Stimulated activated effector memory CD8-positive, alpha-beta T cell treated with anti-CD3 and anti-CD28 coated beads, Interleukin-12 subunit alpha, Interleukin-12 subunit beta, amount 100 ng/mL, for 72 hours (primary cell): ENCODE results near the gene PTPRR.

Experiments
- ATAC-seq: fragments of 150-1000 bp; cut with Tn5 transposase; 2 replicates; pipeline ENCODE4 v1.10.0; 2021
- DNase-seq, 2 donors: peaks; one replicate each; pipeline ENCODE4 v3.0.0; 2021 to 2022; ENCODE audit warnings: low spot score in 2 of 2
- H3K27ac Mint-ChIP-seq: one replicate; pipeline ENCODE4 v1.8.0; 2022; ENCODE audit warnings: mild to moderate bottlenecking, mixed read lengths
- H3K36me3 Mint-ChIP-seq: one replicate; pipeline ENCODE4 v1.8.0; 2022; ENCODE audit warnings: mild to moderate bottlenecking, mixed read lengths
- H3K4me1 Mint-ChIP-seq: one replicate; pipeline ENCODE4 v1.8.0; 2022; ENCODE audit warnings: mixed read lengths
- H3K4me3 Mint-ChIP-seq: one replicate; pipeline ENCODE4 v1.8.0; 2022; ENCODE audit warnings: mild to moderate bottlenecking, mixed read lengths
- H3K9me3 Mint-ChIP-seq: one replicate; pipeline ENCODE4 v1.8.0; 2022; ENCODE audit warnings: mixed read lengths

The PTPRR gene

GRCh38 chr12:70806827-70807226 lies 113.7 kb downstream of the PTPRR start:
- Mint-ChIP-seq H3K4me1 (no peaks in the 10 kb centered on the region), H3K27ac (no peak overlapping the region), H3K36me3 (no peaks in the 10 kb centered on the region), H3K9me3 (no peaks in the 10 kb centered on the region), H3K4me3 (no peak overlapping the region)
- DNase-seq (no peak), ATAC-seq (no peak)

- Mint-ChIP-seq H3K36me3 (no peaks in the 10 kb centered on the region), H3K9me3 (no peaks in the 10 kb centered on the region), H3K4me1 (no peaks in the 10 kb centered on the region), H3K4me3 (no peak overlapping the region), H3K27ac (no peak overlapping the region)
- no peak for ATAC-seq
- no peak for DNase-seq
Measured at GRCh38 chr12:70806043-70806442, 114.5 kb downstream of the PTPRR start.

- H3K9me3 Mint-ChIP-seq, result no peaks in the 10 kb centered on the region
- no peak overlapping the region for H3K27ac Mint-ChIP-seq
- no peaks in the 10 kb centered on the region for H3K4me1 Mint-ChIP-seq
- DNase-seq (no peak), ATAC-seq (no peak)
- no peaks in the 10 kb centered on the region for H3K36me3 Mint-ChIP-seq
- no peak overlapping the region for H3K4me3 Mint-ChIP-seq
Measured at GRCh38 chr12:70798016-70798783, 122.3 kb downstream of the PTPRR start.

- no peaks in the 10 kb centered on the region for H3K36me3 Mint-ChIP-seq
- H3K4me1 Mint-ChIP-seq, result no peaks in the 10 kb centered on the region
- no peaks in the 10 kb centered on the region for H3K9me3 Mint-ChIP-seq
- no peak overlapping the region for H3K27ac Mint-ChIP-seq
- DNase-seq (no peak), ATAC-seq (no peak)
- no peak overlapping the region for H3K4me3 Mint-ChIP-seq
Measured at GRCh38 chr12:70796989-70797388, 123.5 kb downstream of the PTPRR start.

- Mint-ChIP-seq H3K4me3 (no peak overlapping the region), H3K9me3 (peaks cover 4% of the 10 kb centered on the region), H3K4me1 (no peaks in the 10 kb centered on the region), H3K36me3 (no peaks in the 10 kb centered on the region), H3K27ac (no peak overlapping the region)
- DNase-seq (no peak), ATAC-seq (no peak)
Measured at GRCh38 chr12:70795608-70796007, 124.9 kb downstream of the PTPRR start.

- Mint-ChIP-seq H3K9me3 (peaks cover 7% of the 10 kb centered on the region), H3K27ac (no peak overlapping the region), H3K4me1 (no peaks in the 10 kb centered on the region), H3K4me3 (no peak overlapping the region), H3K36me3 (no peaks in the 10 kb centered on the region)
- DNase-seq (no peak), ATAC-seq (no peak)
Measured at GRCh38 chr12:70794131-70794530, 126.4 kb downstream of the PTPRR start.

GRCh38 chr12:70788774-70789173 lies 131.8 kb downstream of the PTPRR start:
- no peak overlapping the region for H3K4me3 Mint-ChIP-seq
- no peaks in the 10 kb centered on the region for H3K36me3 Mint-ChIP-seq
- peaks cover 7% of the 10 kb centered on the region for H3K9me3 Mint-ChIP-seq
- ATAC-seq (no peak), DNase-seq (no peak)
- no peak overlapping the region for H3K27ac Mint-ChIP-seq
- H3K4me1 Mint-ChIP-seq, result no peaks in the 10 kb centered on the region

- ATAC-seq, result no peak
- no peaks in the 10 kb centered on the region for H3K36me3 Mint-ChIP-seq
- H3K27ac Mint-ChIP-seq, result no peak overlapping the region
- peaks cover 7% of the 10 kb centered on the region for H3K9me3 Mint-ChIP-seq
- no peak overlapping the region for H3K4me3 Mint-ChIP-seq
- H3K4me1 Mint-ChIP-seq, result no peaks in the 10 kb centered on the region
- DNase-seq, result no peak
Measured at GRCh38 chr12:70787612-70788011, 132.9 kb downstream of the PTPRR start.

- no peak overlapping the region for H3K4me3 Mint-ChIP-seq
- DNase-seq, result no peak
- H3K36me3 Mint-ChIP-seq, result no peaks in the 10 kb centered on the region
- no peak for ATAC-seq
- H3K4me1 Mint-ChIP-seq, result no peaks in the 10 kb centered on the region
- H3K27ac Mint-ChIP-seq, result no peak overlapping the region
- peaks cover 6% of the 10 kb centered on the region for H3K9me3 Mint-ChIP-seq
Measured at GRCh38 chr12:70785896-70786295, 134.6 kb downstream of the PTPRR start.

- ATAC-seq (no peak), DNase-seq (no peak)
- Mint-ChIP-seq H3K4me1 (no peaks in the 10 kb centered on the region), H3K27ac (no peak overlapping the region), H3K9me3 (peaks cover 3% of the 10 kb centered on the region), H3K36me3 (no peaks in the 10 kb centered on the region), H3K4me3 (no peak overlapping the region)
Measured at GRCh38 chr12:70784042-70784668, 136.4 kb downstream of the PTPRR start.

GRCh38 chr12:70783455-70783854 lies 137.1 kb downstream of the PTPRR start:
- H3K9me3 Mint-ChIP-seq, result peaks cover 3% of the 10 kb centered on the region
- no peaks in the 10 kb centered on the region for H3K4me1 Mint-ChIP-seq
- no peak overlapping the region for H3K27ac Mint-ChIP-seq
- no peaks in the 10 kb centered on the region for H3K36me3 Mint-ChIP-seq
- ATAC-seq (no peak), DNase-seq (no peak)
- H3K4me3 Mint-ChIP-seq, result no peak overlapping the region

GRCh38 chr12:70779250-70779649 lies 141.3 kb downstream of the PTPRR start:
- H3K36me3 Mint-ChIP-seq, result no peaks in the 10 kb centered on the region
- H3K27ac Mint-ChIP-seq, result no peak overlapping the region
- DNase-seq (no peak), ATAC-seq (no peak)
- no peak overlapping the region for H3K4me3 Mint-ChIP-seq
- H3K4me1 Mint-ChIP-seq, result no peaks in the 10 kb centered on the region
- peaks cover 6% of the 10 kb centered on the region for H3K9me3 Mint-ChIP-seq

- ATAC-seq, result peak; percentile 21
- Mint-ChIP-seq H3K9me3 (peaks cover 4% of the 10 kb centered on the region), H3K36me3 (no peaks in the 10 kb centered on the region), H3K27ac (no peak overlapping the region), H3K4me3 (no peak overlapping the region), H3K4me1 (no peaks in the 10 kb centered on the region)
- no peak for DNase-seq
Measured at GRCh38 chr12:70774055-70774454, 146.5 kb downstream of the PTPRR start.

- H3K9me3 Mint-ChIP-seq, result peaks cover 4% of the 10 kb centered on the region
- no peak for DNase-seq
- H3K27ac Mint-ChIP-seq, result no peak overlapping the region
- H3K36me3 Mint-ChIP-seq, result no peaks in the 10 kb centered on the region
- no peak overlapping the region for H3K4me3 Mint-ChIP-seq
- no peak for ATAC-seq
- no peaks in the 10 kb centered on the region for H3K4me1 Mint-ChIP-seq
Measured at GRCh38 chr12:70772836-70773235, 147.7 kb downstream of the PTPRR start.

- no peak for ATAC-seq
- DNase-seq, result no peak
- H3K4me1 Mint-ChIP-seq, result no peaks in the 10 kb centered on the region
- H3K36me3 Mint-ChIP-seq, result no peaks in the 10 kb centered on the region
- no peak overlapping the region for H3K27ac Mint-ChIP-seq
- peaks cover 4% of the 10 kb centered on the region for H3K9me3 Mint-ChIP-seq
- H3K4me3 Mint-ChIP-seq, result no peak overlapping the region
Measured at GRCh38 chr12:70771581-70771980, 149.0 kb downstream of the PTPRR start.

- no peak overlapping the region for H3K4me3 Mint-ChIP-seq
- ATAC-seq (no peak), DNase-seq (no peak)
- no peaks in the 10 kb centered on the region for H3K9me3 Mint-ChIP-seq
- H3K27ac Mint-ChIP-seq, result no peak overlapping the region
- H3K4me1 Mint-ChIP-seq, result no peaks in the 10 kb centered on the region
- H3K36me3 Mint-ChIP-seq, result no peaks in the 10 kb centered on the region
Measured at GRCh38 chr12:70763666-70764065, 156.9 kb downstream of the PTPRR start.
